Esophagus squamous epithelium (tissue), 5 donors: ENCODE data around the gene R3HDML. TPM values are rescaled to one million over a fixed set of nuclear protein-coding genes. Genes with fewer than 3 reads are reported as not detected.

ENCODE experiments used
- DNase-seq: peaks from one replicate; lab custom pipeline; 2025; lab: John Stamatoyannopoulos, UW
- H3K27ac ChIP-seq, 4 donors: fragments of 200-600 bp; sonication (generic); one replicate each; pipeline ENCODE4 v1.5.1; 2016 to 2019; ENCODE audit warnings: mild to moderate bottlenecking in 1 of 4
- H3K27me3 ChIP-seq, 4 donors: fragments of 200-600 bp; sonication (generic); 1 replicate in 3 of 4; 2 replicates in 1 of 4; pipeline versions ENCODE4 v1.5.1 to v1.6.0; 2017 to 2021; ENCODE audit warnings: antibody characterized with exemption in 1 of 4
- H3K36me3 ChIP-seq, 3 donors: fragments of 200-600 bp; sonication (generic); one replicate each; pipeline ENCODE4 v1.5.1; 2016 to 2019
- H3K4me1 ChIP-seq, 3 donors: fragments of 200-600 bp; sonication (generic); one replicate each; pipeline ENCODE4 v1.5.1; 2017 to 2019
- H3K4me3 ChIP-seq, 4 donors: fragments of 200-600 bp; sonication (generic); 1 replicate in 3 of 4; 2 replicates in 1 of 4; pipeline ENCODE4 v1.5.1; 2016 to 2019; ENCODE audit warnings: mild to moderate bottlenecking in 2 of 4, moderate library complexity in 1 of 4
- H3K9me3 ChIP-seq, 3 donors: fragments of 200-600 bp; sonication (generic); one replicate each; pipeline ENCODE4 v1.5.1; 2016 to 2019
- CTCF ChIP-seq, 6 experiments: fragments of 450-650 bp in 4 of 6; fragments of 200-600 bp in 2 of 6; sonication (generic) in 2 of 6; IDR thresholded peaks; one replicate each; pipeline ENCODE4 v1.5.1; 2016 to 2019; ENCODE audit warnings: antibody characterized with exemption in 6 of 6, mild to moderate bottlenecking in 4 of 6, moderate library complexity in 4 of 6
- POLR2A ChIP-seq, 4 donors: fragments of 450-650 bp; IDR thresholded peaks; one replicate each; pipeline ENCODE4 v1.6.1; 2017; ENCODE audit warnings: antibody characterized with exemption in 4 of 4, mild to moderate bottlenecking in 4 of 4, moderate library complexity in 3 of 4
- WGBS, 2 donors: methylation state at CpG; one replicate each; pipeline ENCODE4 v1.1.5; 2018; 5-methylcytosine and 5-hydroxymethylcytosine counted together
- intact Hi-C: fragments of 100-400 bp; cut with DNase I; formaldehyde crosslinking; loops from one replicate; pipeline ENCODE4 v1.15.0; 2022
- total RNA-seq, 4 donors: library from RNA; depleted of rRNA; stranded (reverse); fragments of >200 nt; gene quantifications; one replicate each; pipeline ENCODE4 v1.1.0, GENCODE V29; 2016
- donor health status: DM: yes; HTN: yes; CAD: no.

Gene R3HDML
- total RNA-seq, 4 donors from 2014 or later = not detected

GRCh38 chr20:44388466-44389023, 51.7 kb downstream of the R3HDML start:
- WGBS, 2 donors = 5% methylated on average over 4 to 5 of the region's 29 CpGs
- TF ChIP-seq CTCF (IDR thresholded peaks at IDR 0.05) (peak; percentile 45 to 89 (median 64)), POLR2A (IDR thresholded peaks at IDR 0.05) (no peak)
- H3K9me3 ChIP-seq = no peaks in the 10 kb centered on the region
- no peaks in the 10 kb centered on the region for H3K36me3 ChIP-seq
- peaks cover 0 to 78% (median 0%) of the 10 kb centered on the region in 4 donors for H3K27me3 ChIP-seq
- H3K4me3 ChIP-seq = peak overlapping the region in 1 of 4 donors; percentile 29
- H3K27ac ChIP-seq = no peak overlapping the region
- peaks cover 6 to 9% (median 6%) of the 10 kb centered on the region in 3 donors for H3K4me1 ChIP-seq
- intact Hi-C loops = no loop called here
- DNase-seq = no peak

GRCh38 chr20:44389871-44390270, 53.0 kb downstream of the R3HDML start:
- Histone ChIP-seq H3K4me1 (peaks cover 6 to 9% (median 6%) of the 10 kb centered on the region in 3 donors), H3K36me3 (no peaks in the 10 kb centered on the region), H3K9me3 (no peaks in the 10 kb centered on the region), H3K27ac (no peak overlapping the region), H3K27me3 (peaks cover 0 to 87% (median 0%) of the 10 kb centered on the region in 4 donors), H3K4me3 (no peak overlapping the region)
- no peak for TF ChIP-seq POLR2A (IDR thresholded peaks at IDR 0.05)
- no peak for TF ChIP-seq CTCF (IDR thresholded peaks at IDR 0.05)
- no peak for DNase-seq
- 61 to 67% methylated on average over 5 to 6 of the region's 6 CpGs for WGBS, 2 donors
- intact Hi-C loops = loop anchor here (10.0 kb wide), 1 partner anchor 75 kb away; no protein-coding TSS in a partner anchor

- DNase-seq = no peak
- Histone ChIP-seq H3K9me3 (no peaks in the 10 kb centered on the region), H3K36me3 (no peaks in the 10 kb centered on the region), H3K4me1 (peaks cover 6 to 9% (median 6%) of the 10 kb centered on the region in 3 donors), H3K27ac (no peak overlapping the region), H3K4me3 (no peak overlapping the region), H3K27me3 (peaks cover 0 to 88% (median 0%) of the 10 kb centered on the region in 4 donors)
- intact Hi-C loops = loop anchor here (10.0 kb wide), 1 partner anchor 75 kb away; no protein-coding TSS in a partner anchor
- TF ChIP-seq CTCF (IDR thresholded peaks at IDR 0.05) (no peak), POLR2A (IDR thresholded peaks at IDR 0.05) (no peak)
- WGBS, 2 donors = no CpG with 5 or more reads among the region's 5 CpGs
These were observed 53.4 kb downstream of the R3HDML start for GRCh38 chr20:44390280-44390679.

- Histone ChIP-seq H3K9me3 (no peaks in the 10 kb centered on the region), H3K4me3 (no peak overlapping the region), H3K27ac (no peak overlapping the region), H3K36me3 (no peaks in the 10 kb centered on the region), H3K4me1 (peaks cover 6 to 9% (median 6%) of the 10 kb centered on the region in 3 donors), H3K27me3 (peaks cover 0 to 88% (median 0%) of the 10 kb centered on the region in 4 donors)
- TF ChIP-seq CTCF (IDR thresholded peaks at IDR 0.05) (no peak), POLR2A (IDR thresholded peaks at IDR 0.05) (no peak)
- DNase-seq = no peak
- intact Hi-C loops = loop anchor here (10.0 kb wide), 1 partner anchor 73 kb away; no protein-coding TSS in a partner anchor
- 86 to 90% methylated on average over 8 of the region's 8 CpGs for WGBS, 2 donors
These were observed 55.4 kb downstream of the R3HDML start for GRCh38 chr20:44392088-44392775.
